Frontal cortex (tissue), 4 donors: ENCODE data around the gene CRYBG1. TPM values are rescaled to one million over a fixed set of nuclear protein-coding genes. Genes with fewer than 3 reads are reported as not detected.

Source experiments
- DNase-seq, 2 donors: peaks; one replicate each; pipeline ENCODE4 v3.0.0; 2012; ENCODE audit warnings: low spot score in 2 of 2
- FAIRE-seq: peaks from 2 replicates; lab custom pipeline; 2012; peaks lifted over from hg19 to GRCh38; lab: Jason Lieb, UNC
- small RNA-seq: library from RNA; depleted of rRNA; stranded (forward); fragments of <200 nt; gene quantifications from one replicate; pipeline ENCODE3, GENCODE V24; 2014
- total RNA-seq: library from RNA; depleted of rRNA; stranded (reverse); fragments of >200 nt; gene quantifications from one replicate; pipeline ENCODE4 v1.2.3, GENCODE V29; 2014
- donor health status: control.
- donor health status: control.
- donor health status: control.

CRYBG1 gene
- total RNA-seq, 1 donor from 2014 or later, result under 0.01 TPM

GRCh38 chr6:106614592-106615257 lies 254.2 kb downstream of the CRYBG1 start:
- DNase-seq, result no peak
- no peak for FAIRE-seq

GRCh38 chr6:106617302-106617701 lies 256.8 kb downstream of the CRYBG1 start:
- FAIRE-seq, result no peak
- no peak for DNase-seq

GRCh38 chr6:106617857-106618256 lies 257.3 kb downstream of the CRYBG1 start:
- DNase-seq, result no peak
- FAIRE-seq, result no peak

GRCh38 chr6:106618324-106618723 lies 257.8 kb downstream of the CRYBG1 start:
- no peak for FAIRE-seq
- DNase-seq, result no peak

- DNase-seq (no peak), FAIRE-seq (no peak)
Measured at GRCh38 chr6:106619223-106619622, 258.7 kb downstream of the CRYBG1 start.

GRCh38 chr6:106620931-106621672 lies 260.6 kb downstream of the CRYBG1 start:
- no peak for FAIRE-seq
- DNase-seq, result no peak

Small RNAs within 50 kb of the gene (small RNA-seq; reads per million reads assigned to genes)
- gene RF00019 (not detected), gene RNA5SP211 (not detected), gene RNU6-527P (not detected)

Other genes with a start within 250 kb of the CRYBG1 start
- 87.2 TPM for gene ATG5, start 35.0 kb upstream of the CRYBG1 start, total RNA-seq